Midbrain (tissue), 1 donor: ENCODE data around the gene PRR5.

Experiments used
- DNase-seq: peaks from one replicate; lab custom pipeline; 2025; lab: John Stamatoyannopoulos, UW

PRR5 gene

DNA sequence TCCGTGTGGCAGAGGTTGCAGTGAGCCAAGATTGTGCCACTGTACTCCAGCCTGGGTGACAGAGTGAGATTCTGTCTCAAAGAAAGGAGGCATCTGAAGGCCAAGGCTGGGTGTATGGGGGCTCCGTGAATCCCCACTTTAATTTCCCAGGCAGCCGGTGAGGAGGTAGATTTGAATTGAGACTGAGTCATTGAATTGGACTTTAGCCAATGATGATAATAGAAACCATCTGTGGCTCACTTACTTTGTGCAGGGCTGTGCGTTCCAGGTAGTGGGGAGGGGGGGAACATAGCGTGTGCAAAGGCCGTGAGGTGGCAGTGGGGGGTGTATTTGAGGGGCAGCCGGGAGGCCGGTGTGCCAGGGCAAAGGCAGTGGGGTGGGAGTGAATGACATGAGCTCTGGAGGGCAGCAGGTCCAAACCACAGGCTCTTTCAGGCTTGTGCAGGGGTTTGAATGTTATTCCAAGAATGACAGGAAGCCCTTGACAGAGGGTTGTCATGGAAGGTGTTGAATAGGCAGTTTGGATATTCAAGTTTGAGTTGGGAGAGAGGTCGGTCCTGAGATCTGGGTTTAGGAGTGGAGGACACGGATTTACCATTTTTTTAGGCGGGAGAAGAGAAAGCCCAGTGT lies 56.5 kb downstream of the PRR5 start:
- no peak for DNase-seq

DNA sequence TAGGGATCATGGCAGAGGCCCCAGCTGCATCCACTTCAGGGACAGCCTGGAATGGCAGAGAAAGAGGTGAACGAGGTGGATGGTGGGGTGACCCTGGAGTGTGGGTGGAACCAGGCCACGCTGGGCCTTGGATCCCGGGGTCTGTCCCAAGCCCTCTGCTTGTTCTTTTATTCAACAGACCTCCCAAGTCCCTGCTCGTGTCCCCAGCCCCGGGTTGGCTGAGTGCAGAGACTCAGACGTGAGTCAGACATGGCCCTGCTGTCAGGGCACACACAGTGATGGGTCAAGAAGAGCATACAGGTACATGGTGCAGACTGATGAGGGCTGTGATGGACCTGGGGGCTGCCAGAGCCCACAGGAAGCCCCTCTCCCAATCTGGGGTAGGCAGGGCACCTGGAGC lies 57.0 kb downstream of the PRR5 start:
- no peak for DNase-seq

DNA sequence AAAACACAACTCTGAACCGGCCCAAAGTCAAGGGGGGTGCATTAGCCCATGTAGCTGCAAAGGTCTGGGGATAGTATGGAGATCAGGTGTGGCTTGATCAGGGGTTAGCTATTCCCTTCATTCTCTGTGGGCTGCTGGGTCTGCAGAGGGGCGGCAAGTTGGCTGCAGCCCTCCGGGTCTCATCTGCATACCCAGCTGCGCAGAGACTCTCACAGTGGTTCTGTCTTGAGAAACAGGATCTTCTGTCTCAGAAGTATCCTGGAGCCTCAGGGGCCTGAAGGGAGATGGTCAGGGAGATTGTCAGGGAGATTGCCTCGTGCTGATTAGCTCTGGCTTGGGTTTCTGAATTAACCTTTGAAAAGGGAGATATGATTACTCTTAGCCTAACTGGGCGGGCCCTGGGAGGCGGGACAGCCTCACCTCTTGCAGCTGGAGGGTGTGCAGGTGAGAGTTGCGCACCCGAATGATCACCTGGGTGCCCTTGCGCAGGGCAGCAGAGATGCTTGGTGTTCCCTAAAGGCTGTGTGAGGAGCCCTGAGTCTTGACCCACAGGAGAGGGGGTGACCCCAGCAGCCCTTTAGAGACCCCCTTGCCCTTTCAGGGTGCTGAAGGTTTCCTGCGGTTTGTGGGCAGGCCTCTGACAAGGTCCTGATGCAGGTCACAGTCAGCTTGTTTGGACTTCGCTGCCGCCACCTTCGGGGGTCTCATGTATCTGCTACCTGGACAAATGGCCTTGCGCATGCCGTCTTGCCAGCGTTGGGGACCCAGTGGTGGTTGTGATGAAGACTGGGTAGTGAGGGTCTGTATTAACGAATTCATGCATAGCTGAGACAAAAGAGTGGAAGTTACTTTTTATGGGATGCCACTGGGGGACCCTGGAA lies 57.7 kb downstream of the PRR5 start:
- DNase-seq, result no peak

DNA sequence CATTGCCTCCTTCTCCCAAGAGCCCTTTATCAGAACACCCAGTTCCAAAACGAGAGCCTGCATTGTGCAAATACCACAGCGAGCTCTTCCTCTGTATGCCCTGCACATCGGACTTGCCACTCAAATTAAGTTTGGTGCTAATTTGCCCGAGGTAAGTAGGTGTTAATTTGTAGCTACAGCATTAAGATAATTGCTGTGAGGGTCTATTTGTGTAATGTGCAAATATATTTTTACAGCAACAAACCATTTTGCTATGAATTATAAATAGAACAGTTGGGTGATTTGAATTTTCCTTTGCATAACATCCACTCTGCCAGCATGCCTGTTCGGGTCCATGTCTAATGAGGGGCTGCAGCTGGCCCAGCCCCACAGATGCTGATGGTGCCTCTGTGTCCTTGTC lies 58.5 kb downstream of the PRR5 start:
- DNase-seq, result no peak

DNA sequence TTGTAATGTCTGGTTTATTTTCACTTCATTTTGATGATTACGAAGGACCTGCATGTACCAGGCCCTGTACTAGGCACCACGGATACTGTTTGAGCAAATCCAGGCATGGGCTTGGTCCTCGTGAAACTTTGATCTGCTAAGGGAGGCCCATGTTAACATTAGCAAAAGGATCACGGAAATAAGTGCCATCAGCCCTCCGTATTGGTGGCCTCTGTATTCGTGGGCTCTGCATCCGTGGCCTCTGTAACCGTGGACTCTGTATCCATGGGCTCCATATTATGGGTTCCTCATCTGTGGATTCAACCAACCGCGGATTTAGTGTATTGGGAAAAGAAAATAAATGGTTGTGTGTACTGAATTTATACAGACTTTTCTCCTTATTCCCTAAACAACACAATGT lies 59.0 kb downstream of the PRR5 start:
- no peak for DNase-seq

DNA sequence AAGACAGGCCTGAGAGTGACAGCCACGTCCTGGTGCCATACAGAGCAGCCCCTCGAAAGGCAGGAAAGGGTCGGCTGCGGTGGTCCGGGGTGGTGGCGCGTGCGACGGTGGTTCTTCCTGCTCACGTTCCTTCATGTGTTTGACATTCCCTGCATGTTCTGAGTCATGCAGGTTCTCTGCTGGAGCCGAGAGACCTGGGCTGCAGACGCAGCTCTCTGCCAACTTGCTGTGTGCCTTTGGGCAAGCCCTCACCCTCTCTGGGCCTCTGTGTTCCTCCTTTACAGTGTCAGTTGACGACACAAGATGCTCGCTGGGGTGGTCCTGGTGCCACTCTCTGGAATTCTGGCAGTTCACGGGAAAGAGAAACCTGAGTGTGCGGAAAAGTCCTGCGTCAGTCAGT lies 62.4 kb downstream of the PRR5 start:
- DNase-seq, result no peak

DNA sequence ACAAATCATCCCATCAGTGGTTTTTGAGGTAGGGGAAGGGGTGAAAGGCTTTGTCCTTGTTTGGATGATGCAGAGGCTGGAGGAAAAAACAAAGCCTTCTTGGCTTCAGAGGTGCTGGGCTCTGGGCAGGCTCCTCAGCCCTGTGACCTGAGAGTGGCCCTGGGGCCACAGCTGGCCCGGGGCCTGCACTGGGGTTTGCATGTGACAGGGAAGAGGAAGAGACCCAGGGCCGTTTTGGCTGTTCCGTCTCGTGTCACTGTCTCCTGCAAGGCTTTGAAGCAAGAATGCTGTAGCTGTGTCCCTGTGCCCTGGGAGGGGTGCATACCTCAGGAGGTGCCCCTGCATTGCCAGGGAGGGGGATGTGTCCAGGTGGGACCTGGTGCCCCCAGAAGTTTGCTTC lies 63.0 kb downstream of the PRR5 start:
- no peak for DNase-seq

DNA sequence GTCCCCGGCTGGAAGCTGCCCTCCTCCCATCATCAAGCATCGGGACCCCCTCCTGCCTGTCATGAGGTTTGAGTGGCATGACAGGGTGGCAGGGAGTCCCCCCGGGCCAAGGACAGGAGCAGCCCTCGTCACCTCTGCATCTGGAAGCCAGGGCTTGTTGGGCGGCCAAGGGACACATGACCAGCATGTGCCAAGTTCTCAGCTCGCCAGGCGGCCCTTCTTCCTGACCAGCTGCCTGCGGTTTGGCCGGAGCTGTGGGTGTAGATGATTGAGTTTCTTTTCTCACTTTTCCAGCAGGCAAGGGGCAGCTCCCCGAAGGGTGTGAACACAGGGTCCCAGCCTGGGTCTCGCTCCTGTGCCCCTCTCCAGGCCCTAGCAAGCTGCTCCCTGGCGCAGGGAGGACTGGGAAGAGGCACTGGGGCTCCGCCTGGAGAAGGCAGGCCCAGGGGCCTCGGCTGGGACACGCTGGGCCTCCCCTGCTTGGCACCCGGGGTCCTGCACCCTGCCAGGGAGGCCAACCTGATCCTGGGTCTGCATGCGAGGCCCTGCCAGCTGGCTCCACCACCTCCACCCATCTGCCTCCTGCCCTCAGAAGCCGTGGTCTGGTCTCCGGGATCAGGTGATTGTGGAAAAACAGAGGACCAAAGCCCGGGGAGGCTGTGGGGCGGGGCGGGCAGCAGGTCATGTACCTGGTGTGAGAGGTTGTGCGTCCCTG lies 63.7 kb downstream of the PRR5 start:
- no peak for DNase-seq

DNA sequence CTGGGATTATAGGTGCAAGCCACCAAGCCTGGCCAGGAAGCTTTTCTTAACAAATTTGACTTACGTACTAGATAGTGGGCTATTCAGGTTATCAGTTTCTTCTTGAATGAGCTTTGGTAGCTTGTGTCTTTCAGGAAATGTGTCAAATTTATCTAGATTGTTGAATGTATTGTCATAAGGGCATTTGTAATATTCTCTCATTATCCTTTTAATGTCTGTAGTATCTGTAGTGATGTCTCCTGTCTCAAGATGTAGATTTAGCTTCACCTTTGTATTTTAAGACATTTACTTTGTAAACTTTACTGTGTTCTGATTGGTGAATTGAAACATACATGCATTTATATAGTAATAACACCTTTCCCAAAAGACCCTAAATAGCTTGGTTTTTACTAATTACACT lies 71.1 kb downstream of the PRR5 start:
- DNase-seq, result no peak

DNA sequence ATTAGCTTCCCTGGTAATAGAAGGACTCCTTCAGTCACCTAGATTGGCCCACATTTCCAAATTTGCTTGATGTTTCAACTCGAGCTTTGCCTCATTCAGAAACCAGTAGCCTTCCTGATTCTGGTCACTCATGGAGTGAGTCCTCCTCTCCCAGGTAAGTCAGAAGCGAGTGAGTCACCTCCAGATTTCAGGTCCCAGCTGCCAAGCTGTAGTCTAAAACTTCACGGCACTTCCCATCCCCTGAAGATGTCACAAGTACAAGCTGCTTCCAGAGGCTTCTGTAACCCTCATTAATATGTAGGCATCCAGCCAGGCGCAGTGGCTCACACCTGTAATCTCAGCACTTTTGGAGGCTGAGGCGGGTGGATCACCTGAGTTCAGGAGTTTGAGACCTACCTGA lies 73.9 kb downstream of the PRR5 start:
- DNase-seq, result no peak

DNA sequence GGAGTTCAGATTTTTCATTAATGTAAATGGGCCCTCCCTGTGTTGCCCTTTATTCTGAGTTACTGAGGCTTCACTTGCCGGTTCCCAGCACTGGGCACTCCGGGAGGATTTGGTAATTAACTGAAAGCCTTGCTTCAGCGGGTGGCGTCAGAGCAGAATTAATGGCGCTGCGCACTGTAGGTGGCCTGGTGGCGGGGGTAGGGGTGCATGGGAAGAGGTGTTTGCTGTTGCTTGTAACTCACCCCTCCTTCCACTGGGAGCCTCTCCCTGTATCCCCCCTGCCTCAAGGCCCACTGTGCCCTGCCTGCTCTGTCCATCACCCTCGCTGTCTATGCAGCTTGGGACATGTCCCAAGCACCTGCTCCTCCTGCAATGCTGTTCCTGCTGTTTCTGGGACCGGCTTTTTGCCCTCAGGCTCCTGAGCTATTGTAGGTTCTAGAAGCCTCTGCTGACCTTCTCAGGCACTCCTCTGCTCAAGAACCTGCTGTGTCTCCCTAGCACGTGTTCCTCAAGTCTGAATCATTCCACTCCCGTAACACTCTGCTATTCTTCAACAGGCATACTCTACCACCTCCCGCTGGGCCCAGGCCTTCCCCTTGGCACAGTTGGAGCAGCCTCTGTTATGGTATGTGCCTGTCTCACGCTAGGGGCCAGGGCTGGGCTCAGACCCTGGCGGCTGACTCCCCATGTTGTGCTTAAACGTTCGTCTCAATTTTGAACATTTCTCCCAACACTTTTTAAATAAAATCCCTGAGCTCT lies 74.8 kb downstream of the PRR5 start:
- no peak for DNase-seq

DNA sequence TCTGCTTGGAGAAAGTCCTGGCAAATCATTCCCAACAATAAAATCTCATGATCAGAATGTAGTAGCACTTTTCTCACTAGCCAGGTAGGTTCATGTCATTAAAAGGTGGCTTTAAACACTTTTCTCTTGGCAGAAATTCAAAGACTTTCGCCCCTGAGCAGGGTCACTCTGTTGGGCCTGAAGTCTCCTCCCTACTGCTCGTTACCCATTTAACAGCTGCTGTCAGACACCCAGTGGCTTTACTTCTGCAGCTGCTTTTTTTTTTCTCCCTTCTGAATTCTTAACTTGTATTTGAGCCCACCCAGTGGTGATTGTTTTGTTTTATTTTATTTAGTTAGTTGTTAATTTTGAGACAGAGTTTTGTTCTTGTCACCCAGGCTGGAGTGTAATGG lies 75.4 kb downstream of the PRR5 start:
- no peak for DNase-seq

DNA sequence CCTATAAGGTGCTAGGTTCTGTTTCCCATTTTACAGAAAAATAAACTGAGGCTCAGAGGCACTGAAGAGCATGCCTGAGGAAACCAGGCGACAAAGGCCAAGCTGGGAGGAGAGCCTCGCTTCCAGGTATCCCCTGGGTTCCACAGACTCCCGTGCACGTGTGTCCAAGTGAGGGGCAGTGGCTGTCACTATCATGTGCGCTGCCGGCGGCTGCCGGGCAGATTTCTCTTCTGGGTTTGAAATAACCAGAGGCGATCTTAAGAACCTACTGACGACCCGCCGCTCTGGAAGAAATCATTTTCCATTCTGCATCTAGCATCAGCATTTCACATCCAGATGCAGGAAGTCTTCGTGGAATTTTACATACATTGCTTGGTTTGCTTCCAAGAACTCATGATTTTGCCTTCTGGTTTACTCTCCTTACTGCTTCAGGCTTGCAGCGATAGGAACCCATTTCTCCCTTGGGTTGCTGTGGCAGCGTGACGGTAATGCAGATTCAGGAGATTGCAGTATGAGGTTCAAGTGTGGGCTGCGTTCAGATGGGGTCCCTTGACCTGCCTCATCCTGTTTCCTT lies 79.0 kb downstream of the PRR5 start:
- no peak for DNase-seq

DNA sequence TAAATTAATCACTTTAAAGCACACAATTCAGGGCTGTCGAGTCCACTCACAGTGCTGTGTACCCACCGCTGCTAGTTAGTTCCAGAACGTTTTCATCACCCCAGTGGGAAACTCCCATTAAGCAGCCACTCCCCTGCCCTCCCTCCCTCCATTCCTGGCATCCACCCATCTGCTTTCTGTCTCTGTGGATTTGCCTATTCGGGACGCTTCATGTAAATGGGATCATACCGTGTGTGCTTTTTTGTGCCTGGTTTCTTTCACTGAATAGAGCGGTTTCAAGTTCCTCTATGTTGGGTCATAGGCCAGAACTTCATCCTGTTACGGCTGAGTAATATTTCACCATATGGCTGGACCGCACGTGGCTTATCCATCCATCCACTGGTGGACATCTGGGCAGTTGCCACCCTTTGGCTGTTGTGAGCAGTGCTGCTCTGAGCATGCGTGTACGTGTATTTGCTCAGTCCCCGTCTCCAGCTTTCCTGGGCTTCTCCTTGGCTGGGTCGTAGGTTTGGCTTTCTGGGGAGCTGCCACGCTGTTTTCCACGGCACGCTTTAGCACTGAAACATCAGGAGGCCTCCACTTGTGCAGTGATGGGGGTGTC lies 80.5 kb downstream of the PRR5 start:
- DNase-seq, result no peak

DNA sequence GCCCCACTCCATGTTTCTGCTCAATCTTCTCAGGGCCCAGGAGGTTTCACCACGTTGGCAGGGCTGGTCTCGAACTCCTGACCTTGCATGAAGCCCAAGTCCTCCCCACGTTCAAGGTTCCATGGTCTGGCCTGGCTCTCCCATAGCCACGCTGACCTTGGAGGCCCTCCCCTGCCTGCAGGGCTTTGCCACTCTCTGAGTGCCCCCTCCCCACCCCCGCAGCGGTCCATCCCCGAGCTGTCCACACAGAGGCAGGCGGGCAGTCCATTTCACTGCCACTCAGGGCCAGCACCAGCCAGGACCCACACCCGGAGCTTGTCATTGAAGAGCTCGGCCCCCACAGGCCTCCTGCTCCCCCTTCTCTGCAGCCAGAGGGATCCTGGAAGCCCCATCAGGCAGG lies 81.1 kb downstream of the PRR5 start:
- DNase-seq, result no peak

DNA sequence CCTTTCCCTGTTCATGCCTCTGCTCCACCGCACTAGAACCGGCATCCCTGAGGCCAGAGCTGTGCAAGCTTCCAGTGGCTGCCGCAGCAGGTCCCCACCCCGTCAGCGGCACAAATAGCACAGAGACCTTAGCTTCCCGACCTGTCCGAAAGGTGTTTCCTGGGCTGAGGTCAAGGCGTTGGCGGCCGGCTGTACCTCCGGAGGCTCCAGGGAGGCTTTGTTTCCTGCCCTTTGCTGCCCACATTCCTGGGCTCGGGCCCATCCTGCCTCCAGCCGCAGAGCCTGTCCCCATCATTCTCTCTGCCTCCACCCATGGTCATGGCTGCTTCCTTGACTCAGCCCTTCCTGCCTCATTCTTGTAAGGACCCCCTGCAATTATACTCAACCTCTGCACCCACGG lies 81.6 kb downstream of the PRR5 start:
- DNase-seq, result no peak

DNA sequence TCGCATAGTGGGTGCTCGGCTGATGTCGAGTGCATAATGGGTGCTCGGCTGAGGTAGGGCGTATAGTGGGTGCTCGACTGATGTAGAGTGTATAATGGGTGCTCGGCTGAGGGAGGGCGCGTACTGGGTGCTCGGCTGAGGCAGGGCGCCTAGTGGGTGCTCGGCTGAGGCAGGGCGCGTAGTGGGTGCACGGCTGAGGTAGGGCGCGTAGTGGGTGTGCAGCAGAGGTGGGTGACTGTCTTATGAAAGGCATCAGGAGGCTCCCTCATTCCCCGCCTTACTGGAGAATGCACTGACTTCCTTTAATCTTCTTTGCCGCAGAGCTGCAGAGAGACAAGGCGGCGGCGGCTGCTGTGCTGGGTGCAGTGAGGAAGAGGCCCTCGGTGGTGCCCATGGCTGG lies 84.1 kb downstream of the PRR5 start:
- DNase-seq, result no peak

DNA sequence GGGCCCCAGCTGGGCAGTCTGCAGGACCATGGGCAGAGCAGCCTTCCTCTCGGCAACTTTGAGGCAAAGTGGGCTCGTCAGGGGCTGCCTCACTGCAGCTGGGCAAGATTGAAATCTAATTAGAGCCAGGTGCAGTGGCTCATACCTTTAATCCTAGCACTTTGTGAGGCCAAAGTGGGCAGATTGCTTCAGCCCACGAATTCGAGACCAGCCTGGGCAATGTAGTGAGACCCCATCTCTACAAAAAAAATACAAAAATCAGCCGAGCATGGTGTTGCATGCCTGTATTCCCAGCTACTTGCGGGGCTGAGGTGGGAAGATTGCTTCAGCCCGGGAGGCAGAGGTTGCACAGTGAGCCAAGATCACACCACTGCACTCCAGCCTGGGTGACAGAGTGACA lies 84.6 kb downstream of the PRR5 start:
- DNase-seq, result no peak
